SK-N-SH treated with all-trans-retinoic acid at 6 μM for 48 hours (cell line): Measurements from ENCODE around the gene THRB.

ENCODE experiments used
- ATAC-seq: fragments of 200-7000 bp; cut with Tn5 transposase; 3 replicates; pipeline ENCODE4 v1.9.1; 2020; ENCODE audit warnings: mild to moderate bottlenecking, moderate library complexity
- ARNTL ChIP-seq: fragments of 450-650 bp; formaldehyde crosslinking; IDR thresholded peaks from 2 replicates; pipeline ENCODE4 v1.5.0; 2020; ENCODE audit warnings: low read depth, mild to moderate bottlenecking, moderate library complexity, borderline replicate concordance
- CREB5 ChIP-seq: fragments of 250-450 bp; sonication (Bioruptor Pico); IDR thresholded peaks from 2 replicates; pipeline ENCODE4 v1.5.1; 2020; ENCODE audit warnings: low read depth, mild to moderate bottlenecking, moderate library complexity
- CSDC2 ChIP-seq: fragments of 250-450 bp; sonication (Bioruptor Pico); IDR thresholded peaks from 2 replicates; pipeline ENCODE4 v1.5.0; 2020; ENCODE audit warnings: mild to moderate bottlenecking, moderate library complexity
- GLIS3 ChIP-seq: fragments of 250-450 bp; sonication (Bioruptor Pico); IDR thresholded peaks from 2 replicates; pipeline ENCODE4 v1.5.0; 2020; ENCODE audit warnings: mild to moderate bottlenecking, moderate library complexity
- ISL1 ChIP-seq: fragments of 250-450 bp; sonication (Bioruptor Pico); IDR thresholded peaks from 2 replicates; pipeline ENCODE4 v2.1.2; 2022; ENCODE audit warnings: mild to moderate bottlenecking, moderate library complexity
- OSR1 ChIP-seq: fragments of 250-450 bp; sonication (Bioruptor Pico); IDR thresholded peaks from 2 replicates; pipeline ENCODE4 v1.8.0; 2022; ENCODE audit warnings: moderate library complexity, mild to moderate bottlenecking, inconsistent platforms
- POU6F1 ChIP-seq: fragments of 250-450 bp; sonication (Bioruptor Pico); IDR thresholded peaks from 2 replicates; pipeline ENCODE4 v1.8.0; 2021; ENCODE audit warnings: low read depth, mild to moderate bottlenecking, moderate library complexity, borderline replicate concordance
- SNAI2 ChIP-seq: fragments of 250-450 bp; sonication (Bioruptor Pico); IDR thresholded peaks from 2 replicates; pipeline ENCODE4 v1.5.0; 2020; ENCODE audit warnings: mild to moderate bottlenecking, moderate library complexity
- TCF4 ChIP-seq: fragments of 250-450 bp; sonication (Bioruptor Pico); IDR thresholded peaks from 2 replicates; pipeline ENCODE4 v1.8.0; 2021; ENCODE audit warnings: mild to moderate bottlenecking, moderate library complexity, borderline replicate concordance
- TOX ChIP-seq: fragments of 250-450 bp; sonication (Bioruptor Pico); IDR thresholded peaks from 2 replicates; pipeline ENCODE4 v1.8.0; 2021; ENCODE audit warnings: mild to moderate bottlenecking, moderate library complexity, borderline replicate concordance
- TSHZ2 ChIP-seq: fragments of 250-450 bp; sonication (Bioruptor Pico); IDR thresholded peaks from 2 replicates; pipeline ENCODE4 v1.5.0; 2020; ENCODE audit warnings: mild to moderate bottlenecking, moderate library complexity
- ZC3H10 ChIP-seq: fragments of 250-450 bp; sonication (Bioruptor Pico); IDR thresholded peaks from 2 replicates; pipeline ENCODE4 v1.5.1; 2021; ENCODE audit warnings: mild to moderate bottlenecking, moderate library complexity
- ZFP3 ChIP-seq: fragments of 250-450 bp; sonication (Bioruptor Pico); IDR thresholded peaks from 2 replicates; pipeline ENCODE4 v1.5.0; 2020; ENCODE audit warnings: mild to moderate bottlenecking, moderate library complexity
- ZFP30 ChIP-seq: fragments of 450-650 bp; formaldehyde crosslinking; IDR thresholded peaks from 2 replicates; pipeline ENCODE4 v1.5.0; 2022; ENCODE audit warnings: mild to moderate bottlenecking, moderate library complexity
- ZNF70 ChIP-seq: fragments of 450-650 bp; formaldehyde crosslinking; IDR thresholded peaks from 2 replicates; pipeline ENCODE4 v1.5.0; 2020; ENCODE audit warnings: mild to moderate bottlenecking, moderate library complexity
- ZNF8 ChIP-seq: fragments of 450-650 bp; formaldehyde crosslinking; IDR thresholded peaks from 2 replicates; pipeline ENCODE4 v1.5.0; 2020; ENCODE audit warnings: mild to moderate bottlenecking, moderate library complexity
- TF ChIP-seq, protein P1 (sequence below): fragments of 250-450 bp; sonication (Bioruptor Pico); IDR thresholded peaks from 2 replicates; pipeline ENCODE4 v1.8.0; 2020; ENCODE audit warnings: mild to moderate bottlenecking, moderate library complexity, borderline replicate concordance
- TF ChIP-seq, protein P2 (sequence below): fragments of 250-450 bp; sonication (Bioruptor Pico); IDR thresholded peaks from 2 replicates; pipeline ENCODE4 v1.5.1; 2021; ENCODE audit warnings: mild to moderate bottlenecking, moderate library complexity

THRB gene

DNA sequence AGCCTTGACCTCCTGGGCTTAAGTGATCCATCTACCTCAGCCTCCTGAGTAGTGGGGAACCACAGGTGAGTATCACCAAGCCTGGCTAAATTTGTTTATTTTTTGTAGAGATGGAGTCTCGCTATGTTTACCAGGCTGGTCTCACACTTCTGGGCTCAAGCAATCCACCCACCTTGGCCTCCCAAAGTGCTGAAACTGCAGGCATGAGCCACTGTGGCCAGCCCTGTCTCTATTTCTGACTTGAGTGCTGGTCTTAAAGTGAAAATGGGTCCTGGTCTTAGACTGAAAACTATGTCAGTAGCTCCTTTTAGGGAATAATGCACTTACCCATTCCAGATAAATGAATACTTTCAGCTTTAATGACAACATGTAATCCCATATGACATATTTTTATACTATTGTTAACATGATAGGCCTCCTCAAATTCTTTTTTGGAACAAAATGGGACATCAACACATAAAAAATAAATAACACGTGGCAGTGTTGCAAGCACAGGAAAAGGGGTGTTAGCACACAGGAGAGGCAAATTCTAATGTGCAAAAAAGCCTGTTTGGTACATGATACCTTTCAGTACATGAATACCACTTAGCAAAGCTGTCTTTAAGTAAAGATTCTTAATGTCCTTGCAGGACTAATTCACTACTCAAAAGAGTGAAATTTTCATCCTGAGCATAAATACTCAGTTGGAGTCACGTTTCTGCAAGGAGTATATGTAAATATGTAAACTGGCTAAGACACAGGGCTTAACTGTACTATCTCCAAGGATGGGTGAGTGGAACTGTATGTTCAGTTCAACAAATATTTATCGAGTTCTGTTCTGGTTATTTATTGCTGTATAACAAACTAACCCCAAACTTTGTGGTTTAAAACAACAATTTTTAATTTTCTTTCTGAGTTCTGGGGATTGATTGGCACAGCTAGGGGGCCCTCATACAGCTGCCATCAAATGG lies 354.9 kb downstream of the THRB start:
- no peak for TF ChIP-seq ZNF8
- no peak for TF ChIP-seq SNAI2 (CRISPR knock-in tag)
- no peak for TF ChIP-seq TCF4 (CRISPR knock-in tag)
- ATAC-seq: no peak; the same call in 1 of the 3 replicates

- peak; percentile 43; the same call in 2 of the 3 replicates for ATAC-seq
- TF ChIP-seq GLIS3 (CRISPR knock-in tag) (no peak), ZNF70 (CRISPR knock-in tag) (no peak), POU6F1 (CRISPR knock-in tag) (no peak), ZNF8 (no peak), SNAI2 (CRISPR knock-in tag) (no peak), ZC3H10 (CRISPR knock-in tag) (no peak), CREB5 (no peak), TSHZ2 (CRISPR knock-in tag) (no peak), ZFP30 (no peak), ZFP3 (CRISPR knock-in tag) (no peak), ARNTL (no peak), CSDC2 (CRISPR knock-in tag) (no peak), TOX (CRISPR knock-in tag) (no peak), TCF4 (CRISPR knock-in tag) (no peak), OSR1 (no peak)
- TF ChIP-seq, protein P1, sequence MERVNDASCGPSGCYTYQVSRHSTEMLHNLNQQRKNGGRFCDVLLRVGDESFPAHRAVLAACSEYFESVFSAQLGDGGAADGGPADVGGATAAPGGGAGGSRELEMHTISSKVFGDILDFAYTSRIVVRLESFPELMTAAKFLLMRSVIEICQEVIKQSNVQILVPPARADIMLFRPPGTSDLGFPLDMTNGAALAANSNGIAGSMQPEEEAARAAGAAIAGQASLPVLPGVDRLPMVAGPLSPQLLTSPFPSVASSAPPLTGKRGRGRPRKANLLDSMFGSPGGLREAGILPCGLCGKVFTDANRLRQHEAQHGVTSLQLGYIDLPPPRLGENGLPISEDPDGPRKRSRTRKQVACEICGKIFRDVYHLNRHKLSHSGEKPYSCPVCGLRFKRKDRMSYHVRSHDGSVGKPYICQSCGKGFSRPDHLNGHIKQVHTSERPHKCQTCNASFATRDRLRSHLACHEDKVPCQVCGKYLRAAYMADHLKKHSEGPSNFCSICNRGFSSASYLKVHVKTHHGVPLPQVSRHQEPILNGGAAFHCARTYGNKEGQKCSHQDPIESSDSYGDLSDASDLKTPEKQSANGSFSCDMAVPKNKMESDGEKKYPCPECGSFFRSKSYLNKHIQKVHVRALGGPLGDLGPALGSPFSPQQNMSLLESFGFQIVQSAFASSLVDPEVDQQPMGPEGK (CRISPR knock-in tag): no peak
- TF ChIP-seq, protein P2, sequence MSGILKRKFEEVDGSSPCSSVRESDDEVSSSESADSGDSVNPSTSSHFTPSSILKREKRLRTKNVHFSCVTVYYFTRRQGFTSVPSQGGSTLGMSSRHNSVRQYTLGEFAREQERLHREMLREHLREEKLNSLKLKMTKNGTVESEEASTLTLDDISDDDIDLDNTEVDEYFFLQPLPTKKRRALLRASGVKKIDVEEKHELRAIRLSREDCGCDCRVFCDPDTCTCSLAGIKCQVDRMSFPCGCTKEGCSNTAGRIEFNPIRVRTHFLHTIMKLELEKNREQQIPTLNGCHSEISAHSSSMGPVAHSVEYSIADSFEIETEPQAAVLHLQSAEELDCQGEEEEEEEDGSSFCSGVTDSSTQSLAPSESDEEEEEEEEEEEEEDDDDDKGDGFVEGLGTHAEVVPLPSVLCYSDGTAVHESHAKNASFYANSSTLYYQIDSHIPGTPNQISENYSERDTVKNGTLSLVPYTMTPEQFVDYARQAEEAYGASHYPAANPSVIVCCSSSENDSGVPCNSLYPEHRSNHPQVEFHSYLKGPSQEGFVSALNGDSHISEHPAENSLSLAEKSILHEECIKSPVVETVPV (CRISPR knock-in tag): no peak
- TF ChIP-seq, all 23 proteins: peak for 0
Measured at GRCh38 chr3:24138876-24139256, 355.8 kb downstream of the THRB start.

DNA sequence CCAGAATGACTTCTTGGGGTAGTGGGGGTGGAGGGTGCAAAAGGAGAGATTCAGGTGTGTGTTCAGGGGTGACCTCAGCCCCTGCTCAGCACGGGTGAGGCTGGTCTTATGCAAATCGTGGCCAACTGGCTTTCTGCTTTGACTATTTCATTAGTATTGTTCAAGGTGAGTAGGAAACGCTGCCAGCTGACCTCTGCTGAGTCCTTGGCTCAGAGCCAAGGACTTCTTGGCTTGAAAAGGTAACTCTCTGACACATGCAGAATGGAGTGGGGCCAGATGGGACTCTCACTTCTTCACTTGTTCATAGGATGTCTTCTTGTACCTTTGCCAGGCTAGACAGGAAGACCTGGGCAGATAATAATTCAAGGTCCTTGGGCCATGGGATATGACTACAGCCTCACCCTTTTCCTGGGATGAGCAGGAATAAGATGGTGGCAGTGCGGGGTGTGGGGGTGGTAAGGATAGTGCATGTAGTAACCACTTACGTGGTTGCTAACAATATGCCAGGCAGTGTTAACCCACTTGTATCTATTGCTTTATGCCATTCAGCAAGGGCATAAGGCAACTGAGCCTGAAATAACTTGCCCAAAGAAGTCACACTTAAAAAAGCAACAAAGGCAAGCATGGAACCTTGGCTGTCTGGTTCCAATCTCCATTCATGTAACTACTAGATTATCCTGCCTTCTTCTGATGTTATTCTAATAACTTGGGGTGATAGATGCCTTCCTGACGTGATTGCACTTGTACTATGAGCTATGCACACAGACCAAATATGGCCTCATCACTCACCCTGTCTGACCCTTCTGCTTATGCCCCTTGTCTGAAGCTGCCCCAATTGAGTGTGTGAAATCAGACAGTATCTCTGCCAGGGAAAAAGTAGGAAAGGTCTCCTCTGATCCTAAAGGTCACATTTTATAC lies 356.4 kb downstream of the THRB start:
- no peak for ATAC-seq
- TF ChIP-seq TOX (CRISPR knock-in tag): no peak
- no peak for TF ChIP-seq ZFP30
- TF ChIP-seq TSHZ2 (CRISPR knock-in tag): no peak
- TF ChIP-seq, protein P2 (CRISPR knock-in tag): no peak
- no peak for TF ChIP-seq CSDC2 (CRISPR knock-in tag)
- TF ChIP-seq CREB5: no peak
- no peak for TF ChIP-seq ISL1 (CRISPR knock-in tag)
